K562 (cell line): Measurements from ENCODE around the gene TRIM24. TPM values are rescaled to one million over a fixed set of nuclear protein-coding genes. Genes with fewer than 3 reads are reported as not detected.

Experiments
- ARID3B ChIP-seq: fragments of 250-450 bp; sonication (Bioruptor Pico); IDR thresholded peaks from 2 replicates; pipeline ENCODE4 v1.4.0; 2020; ENCODE audit warnings: borderline replicate concordance
- ATF4 ChIP-seq: fragments of 450-650 bp; formaldehyde crosslinking; IDR thresholded peaks from 2 replicates; pipeline ENCODE4 v1.4.0; 2022; ENCODE audit warnings: mild to moderate bottlenecking, moderate library complexity
- BCL6 ChIP-seq: fragments of 250-450 bp; sonication (Bioruptor Pico); IDR thresholded peaks from 2 replicates; pipeline ENCODE4 v1.4.0; 2020
- CBFA2T2 ChIP-seq: fragments of 450-650 bp; conservative IDR thresholded peaks from 2 replicates; pipeline ENCODE4 v1.6.1; 2017; ENCODE audit warnings: mild to moderate bottlenecking
- CEBPG ChIP-seq, 3 experiments: fragments of 200-800 bp in 1 of 3; sonication (Bioruptor generic) in 1 of 3; sonication (generic) in 1 of 3; formaldehyde crosslinking in 1 of 3; IDR thresholded peaks in 2 of 3; conservative IDR thresholded peaks in 1 of 3; 2 replicates each; pipeline versions ENCODE4 v1.6.1 to v1.8.0; 2016 to 2022; ENCODE audit warnings: missing compliant biosample characterization in 2 of 3, missing genetic modification characterization in 2 of 3, mild to moderate bottlenecking in 1 of 3, missing genetic modification reagents in 1 of 3
- HINFP ChIP-seq: fragments of 450-650 bp; conservative IDR thresholded peaks from 2 replicates; pipeline ENCODE4 v1.6.1; 2016; ENCODE audit warnings: missing genetic modification characterization, low read depth, mild to moderate bottlenecking, control low read depth, missing compliant biosample characterization
- IRF2 ChIP-seq: sonication (generic); formaldehyde crosslinking; IDR thresholded peaks from 2 replicates; pipeline ENCODE4 v1.8.1; 2022; ENCODE audit warnings: mild to moderate bottlenecking, missing genetic modification reagents
- MLLT1 ChIP-seq, 2 experiments: fragments of 450-650 bp; IDR thresholded peaks; 2 replicates each; pipeline ENCODE4 v1.6.1; 2016
- NFIX ChIP-seq: fragments of 250-450 bp; sonication (Bioruptor Pico); IDR thresholded peaks from 2 replicates; pipeline ENCODE4 v1.4.0; 2020; ENCODE audit warnings: low read depth, mild to moderate bottlenecking, moderate library complexity
- PRPF4 ChIP-seq: fragments of 200-400 bp; formaldehyde crosslinking; IDR thresholded peaks from one replicate; pipeline ENCODE4 v1.6.1; 2017; ENCODE audit warnings: low read length, low read depth, mild to moderate bottlenecking; ENCODE audit not compliant: insufficient read depth, poor library complexity, severe bottlenecking
- SIX5 ChIP-seq, 2 experiments: IDR thresholded peaks; 2 replicates each; pipeline ENCODE4 v1.6.1; 2011; ENCODE audit warnings: low read length in 2 of 2, borderline replicate concordance in 1 of 2, low read depth in 1 of 2, mild to moderate bottlenecking in 1 of 2, moderate library complexity in 1 of 2; ENCODE audit not compliant: insufficient read depth in 1 of 2
- SMC3 ChIP-seq: conservative IDR thresholded peaks from 2 replicates; pipeline ENCODE4 v1.6.1; 2011; ENCODE audit warnings: low read depth, low read length, improper control_type of control experiment; ENCODE audit not compliant: insufficient read depth
- TEAD1 ChIP-seq, 2 experiments: fragments of 450-650 bp in 1 of 2; sonication (generic) in 1 of 2; formaldehyde crosslinking; IDR thresholded peaks; 2 replicates each; pipeline versions ENCODE4 v1.4.0 to v1.8.0; 2020 to 2022; ENCODE audit warnings: mild to moderate bottlenecking in 2 of 2, missing genetic modification reagents in 1 of 2
- TRIM28 ChIP-seq: fragments of 450-650 bp; IDR thresholded peaks from 2 replicates; pipeline ENCODE4 v1.6.1; 2017
- VEZF1 ChIP-seq: fragments of 200-800 bp; sonication (Bioruptor generic); IDR thresholded peaks from 2 replicates; pipeline ENCODE4 v1.6.1; 2017; ENCODE audit warnings: missing genetic modification characterization, missing compliant biosample characterization
- ZBTB17 ChIP-seq: fragments of 450-650 bp; formaldehyde crosslinking; IDR thresholded peaks from 2 replicates; pipeline ENCODE4 v1.4.0; 2020; ENCODE audit warnings: mild to moderate bottlenecking
- ZBTB9 ChIP-seq: fragments of 450-650 bp; formaldehyde crosslinking; IDR thresholded peaks from 2 replicates; pipeline ENCODE4 v1.4.0; 2020; ENCODE audit warnings: mild to moderate bottlenecking, moderate library complexity
- ZNF507 ChIP-seq: conservative IDR thresholded peaks from 2 replicates; pipeline ENCODE4 v1.6.1; 2017; ENCODE audit warnings: missing genetic modification characterization, missing compliant biosample characterization
- ZNF79 ChIP-seq: fragments of 250-450 bp; sonication (Bioruptor Pico); IDR thresholded peaks from 2 replicates; pipeline ENCODE4 v1.4.0; 2020; ENCODE audit warnings: low read depth, mild to moderate bottlenecking, moderate library complexity
- polyA plus RNA-seq, 8 experiments: library from polyadenylated mRNA; depleted of rRNA in 4 of 8; stranded (reverse) in 5 of 8; unstranded in 3 of 8; fragments of >200 nt; fragmentation: Nextera tagmentation in 2 of 8; fragmentation: Illumina TruSeq in 1 of 8; extraction: Ambion mirVana in 2 of 8; extraction: Trizol in 1 of 8; gene quantifications; 2 replicates each; pipeline versions ENCODE4 v1.2.1 to v1.2.3, GENCODE V29; 2011 to 2014; ENCODE audit warnings: inconsistent platforms in 1 of 8, missing spikeins in 1 of 8
- total RNA-seq, 7 experiments: library from RNA; depleted of rRNA in 6 of 7; stranded (reverse); fragments of >200 nt in 6 of 7; fragmentation: Illumina TruSeq in 2 of 7; extraction: Trizol in 2 of 7; gene quantifications; 2 replicates each; pipeline versions ENCODE4 v1.2.1 to v1.2.3, GENCODE V29; 2011 to 2021; ENCODE audit warnings: low replicate concordance in 1 of 7

The TRIM24 gene
- total and polyA plus RNA-seq, 9 of the 15 experiments (the other 6 are each of a cell fraction or from before 2014, with no cell fraction given): 13.4 to 74.0 (median 41.7) TPM

- TF ChIP-seq NFIX: no peak
- TF ChIP-seq SIX5 (IDR thresholded peaks at IDR 0.05; ENCODE audit: borderline replicate concordance in 1 of 2, insufficient read depth in 1 of 2, low read depth in 1 of 2, low read length in 2 of 2): no peak
- no peak for TF ChIP-seq PRPF4
- TF ChIP-seq ZBTB17 (CRISPR knock-in tag): peak; percentile 78; the same call in 1 of the 2 replicates
- no peak for TF ChIP-seq SMC3
- TF ChIP-seq HINFP: peak; percentile 74
- TF ChIP-seq CBFA2T2: peak; percentile 74
- no peak for TF ChIP-seq MLLT1 (IDR thresholded peaks at IDR 0.05)
- TF ChIP-seq VEZF1 (CRISPR knock-in tag): peak; percentile 35; the same call in 1 of the 2 replicates
- no peak for TF ChIP-seq ZNF79
- peak; percentile 6; the same call in 1 of the 2 replicates for TF ChIP-seq CEBPG (CRISPR knock-in tag; IDR thresholded peaks at IDR 0.05)
- TF ChIP-seq CEBPG (tag; conservative IDR thresholded peaks at IDR 0.05 in 1 of 2, IDR thresholded peaks at IDR 0.05 in 1 of 2): no peak
- TF ChIP-seq ZNF507 (tag): no peak
- TF ChIP-seq TRIM28: peak; percentile 94
- peak; percentile 73 for TF ChIP-seq ZBTB9 (CRISPR knock-in tag)
- peak; percentile 48; the same call in 1 of the 2 replicates for TF ChIP-seq ATF4
- TF ChIP-seq TEAD1 (CRISPR knock-in tag; IDR thresholded peaks at IDR 0.05): peak in 1 of 2 experiments; percentile 67; a peak in 2 of 4 replicates
- TF ChIP-seq IRF2 (CRISPR knock-in tag): 0 out of 2 replicates have a peak, but pooled peaks have one; percentile 57
- no peak for TF ChIP-seq ARID3B (CRISPR knock-in tag)
- peak; percentile 76; the same call in 1 of the 2 replicates for TF ChIP-seq BCL6 (CRISPR knock-in tag)
Measured at GRCh38 chr7:138431517-138431916, 28.5 kb upstream of the TRIM24 start (continued).
